LNCaP clone FGC (cell line): Measurements from ENCODE around the gene VEGFB.

ENCODE experiments used
- DNase-seq: peaks from one replicate; pipeline ENCODE4 v3.0.0-alpha.2; 2011; ENCODE audit warnings: low read depth
- H3K4me3 ChIP-seq: 2 replicates; pipeline ENCODE4 v1.5.1; 2011; ENCODE audit warnings: mild to moderate bottlenecking, low read depth, low read length, control low read depth
- TF ChIP-seq, protein P1 (sequence below): IDR thresholded peaks from 2 replicates; pipeline ENCODE4 v1.5.1; 2012; ENCODE audit warnings: mild to moderate bottlenecking; ENCODE audit not compliant: control insufficient read depth, insufficient read depth; ENCODE audit errors: extremely low read depth

VEGFB gene

DNA sequence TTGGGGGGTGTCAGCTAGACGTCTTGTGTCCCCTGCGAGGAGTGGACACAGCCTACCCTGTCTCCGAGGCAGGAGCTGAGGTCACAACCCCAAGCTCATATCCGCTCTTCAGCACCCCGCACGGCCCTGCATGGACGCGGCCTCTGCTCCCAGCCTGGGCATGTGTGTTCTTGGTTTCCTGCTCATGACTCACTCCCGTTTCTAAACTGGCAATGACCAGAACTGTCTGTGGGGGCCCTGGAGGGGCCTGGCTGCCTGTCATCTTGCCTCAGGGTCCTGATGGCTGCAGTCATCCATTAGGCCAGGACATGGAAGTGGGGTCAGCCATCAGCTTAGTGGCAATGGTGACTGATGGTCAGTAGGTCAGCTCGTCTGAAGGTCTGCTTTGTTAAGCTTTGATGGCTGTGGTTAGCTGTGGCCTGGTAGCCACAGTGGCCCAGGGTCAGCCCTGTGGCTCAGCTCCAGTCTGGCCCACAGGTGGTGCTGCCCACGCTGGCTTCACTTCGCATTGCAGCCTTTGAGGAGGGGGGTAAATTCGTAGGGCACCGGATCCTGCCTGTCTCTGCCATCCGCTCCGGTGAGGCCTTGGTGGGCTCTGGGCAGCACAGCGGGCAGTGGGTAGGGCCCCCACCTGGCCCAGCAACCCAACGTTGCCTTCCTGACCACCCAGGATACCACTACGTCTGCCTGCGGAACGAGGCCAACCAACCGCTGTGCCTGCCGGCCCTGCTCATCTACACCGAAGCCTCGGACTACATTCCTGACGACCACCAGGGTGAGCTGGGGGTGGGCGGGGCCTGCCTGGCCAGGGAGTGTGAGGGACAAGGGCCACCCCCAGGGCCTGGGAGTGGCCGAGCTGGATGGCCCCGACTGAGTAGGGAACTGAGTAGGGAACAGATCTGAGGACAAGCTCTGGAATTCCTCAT lies 28.9 kb downstream of the VEGFB start:
- TF ChIP-seq, protein P1, sequence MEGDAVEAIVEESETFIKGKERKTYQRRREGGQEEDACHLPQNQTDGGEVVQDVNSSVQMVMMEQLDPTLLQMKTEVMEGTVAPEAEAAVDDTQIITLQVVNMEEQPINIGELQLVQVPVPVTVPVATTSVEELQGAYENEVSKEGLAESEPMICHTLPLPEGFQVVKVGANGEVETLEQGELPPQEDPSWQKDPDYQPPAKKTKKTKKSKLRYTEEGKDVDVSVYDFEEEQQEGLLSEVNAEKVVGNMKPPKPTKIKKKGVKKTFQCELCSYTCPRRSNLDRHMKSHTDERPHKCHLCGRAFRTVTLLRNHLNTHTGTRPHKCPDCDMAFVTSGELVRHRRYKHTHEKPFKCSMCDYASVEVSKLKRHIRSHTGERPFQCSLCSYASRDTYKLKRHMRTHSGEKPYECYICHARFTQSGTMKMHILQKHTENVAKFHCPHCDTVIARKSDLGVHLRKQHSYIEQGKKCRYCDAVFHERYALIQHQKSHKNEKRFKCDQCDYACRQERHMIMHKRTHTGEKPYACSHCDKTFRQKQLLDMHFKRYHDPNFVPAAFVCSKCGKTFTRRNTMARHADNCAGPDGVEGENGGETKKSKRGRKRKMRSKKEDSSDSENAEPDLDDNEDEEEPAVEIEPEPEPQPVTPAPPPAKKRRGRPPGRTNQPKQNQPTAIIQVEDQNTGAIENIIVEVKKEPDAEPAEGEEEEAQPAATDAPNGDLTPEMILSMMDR = no peak
- no peak overlapping the region for H3K4me3 ChIP-seq
- DNase-seq = no peak

DNA sequence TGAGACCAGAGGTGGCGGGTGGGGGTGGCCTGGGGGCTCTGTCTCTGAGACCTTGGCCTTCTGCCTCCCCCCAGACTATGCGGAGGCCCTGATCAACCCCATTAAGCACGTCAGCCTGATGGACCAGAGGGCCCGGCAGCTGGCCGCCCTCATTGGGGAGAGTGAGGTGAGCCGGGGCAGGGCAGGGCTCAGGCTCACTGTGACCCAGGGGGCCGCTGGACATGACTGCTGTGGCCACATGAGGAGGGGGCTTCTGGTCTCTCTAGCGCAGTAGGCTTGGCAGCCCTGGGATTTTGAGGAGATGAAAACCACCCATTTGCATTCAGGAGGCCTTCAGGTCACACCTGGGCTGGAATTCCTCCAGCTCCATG lies 29.5 kb downstream of the VEGFB start:
- H3K4me3 ChIP-seq = no peak overlapping the region
- no peak for DNase-seq
- TF ChIP-seq, protein P1 = no peak

DNA sequence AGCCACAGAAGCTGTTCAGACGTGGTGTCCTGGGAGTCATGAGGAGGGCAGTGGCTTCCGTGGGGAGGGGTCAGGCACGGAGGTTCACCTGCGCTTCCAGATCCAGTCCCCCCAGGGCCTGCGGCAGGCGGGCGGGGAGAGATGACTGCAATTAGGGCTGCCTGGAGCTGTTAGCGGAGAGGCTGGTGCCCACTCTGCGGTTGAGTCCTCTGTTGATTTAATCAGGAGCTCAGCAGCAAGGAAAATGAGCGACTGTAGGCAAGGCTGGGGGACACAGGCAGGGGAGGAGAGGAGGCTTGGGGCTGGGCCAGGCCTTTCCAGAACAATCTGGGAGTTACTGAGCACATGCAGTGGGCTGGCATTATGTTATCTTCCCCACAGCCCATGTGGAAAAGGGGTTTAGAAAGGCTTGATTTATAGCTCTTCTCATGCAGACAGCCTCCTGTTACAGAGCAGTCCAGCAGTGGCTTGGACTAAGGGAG lies 30.0 kb downstream of the VEGFB start:
- no peak for DNase-seq
- no peak overlapping the region for H3K4me3 ChIP-seq
- TF ChIP-seq, protein P1 = no peak

DNA sequence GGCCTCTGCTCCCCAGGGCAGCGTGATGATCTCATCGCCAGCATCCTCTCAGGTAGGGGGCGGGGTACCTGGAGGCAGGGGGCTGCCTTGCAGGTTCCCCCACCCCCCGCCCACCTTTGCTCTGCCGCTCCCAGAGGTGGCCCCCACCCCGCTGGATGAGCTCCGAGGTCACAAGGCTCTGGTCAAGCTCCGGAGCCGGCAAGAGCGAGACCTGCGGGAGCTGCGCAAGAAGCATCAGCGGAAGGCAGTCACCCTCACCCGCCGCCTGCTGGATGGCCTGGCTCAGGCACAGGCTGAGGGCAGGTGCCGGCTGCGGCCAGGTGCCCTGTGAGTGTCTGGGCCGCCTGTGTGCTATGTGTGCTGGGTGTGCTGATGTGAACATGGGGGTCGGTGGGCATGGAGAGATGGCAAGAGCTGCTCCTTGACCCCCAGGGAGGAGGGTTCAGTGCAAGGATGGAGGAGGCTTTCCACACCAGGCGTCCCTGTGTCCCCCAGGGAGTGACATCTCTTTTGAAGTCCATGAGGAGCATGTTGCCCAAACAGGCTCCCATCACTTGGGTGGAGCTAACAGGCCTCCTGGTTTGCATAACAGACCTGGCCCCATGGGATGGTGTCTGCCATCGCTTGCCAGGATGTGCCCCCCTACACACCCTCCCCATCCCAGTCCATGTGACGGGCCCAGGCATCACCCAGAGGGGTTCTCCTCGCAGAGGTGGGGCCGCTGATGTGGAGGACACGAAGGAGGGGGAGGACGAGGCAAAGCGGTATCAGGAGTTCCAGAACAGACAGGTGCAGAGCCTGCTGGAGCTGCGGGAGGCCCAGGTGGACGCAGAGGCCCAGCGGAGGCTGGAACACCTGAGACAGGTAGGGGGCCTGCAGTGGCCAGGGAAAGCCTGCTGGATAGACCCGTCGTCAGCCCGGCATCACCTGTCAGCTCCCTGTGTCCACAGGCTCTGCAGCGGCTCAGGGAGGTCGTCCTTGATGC lies 31.1 kb downstream of the VEGFB start:
- TF ChIP-seq, protein P1 = no peak
- DNase-seq = no peak
- H3K4me3 ChIP-seq = no peak overlapping the region

DNA sequence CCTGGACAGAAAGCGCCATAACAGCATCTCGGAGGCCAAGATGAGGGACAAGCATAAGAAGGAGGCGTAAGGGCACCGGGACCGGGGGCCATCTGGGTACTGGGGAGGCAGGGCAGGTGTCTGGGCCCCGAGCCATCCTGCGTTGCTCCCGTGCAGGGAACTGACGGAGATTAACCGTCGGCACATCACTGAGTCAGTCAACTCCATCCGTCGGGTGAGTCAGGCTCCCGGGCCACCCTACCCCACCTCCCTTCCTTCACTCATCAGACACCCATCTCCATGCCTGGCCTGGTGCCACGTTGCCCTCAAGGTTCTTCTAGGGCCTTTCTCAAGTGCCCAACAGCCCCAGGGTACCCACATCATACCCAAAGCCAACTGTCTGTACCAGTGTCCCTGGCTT lies 32.0 kb downstream of the VEGFB start:
- H3K4me3 ChIP-seq = no peak overlapping the region
- TF ChIP-seq, protein P1 = no peak
- no peak for DNase-seq

DNA sequence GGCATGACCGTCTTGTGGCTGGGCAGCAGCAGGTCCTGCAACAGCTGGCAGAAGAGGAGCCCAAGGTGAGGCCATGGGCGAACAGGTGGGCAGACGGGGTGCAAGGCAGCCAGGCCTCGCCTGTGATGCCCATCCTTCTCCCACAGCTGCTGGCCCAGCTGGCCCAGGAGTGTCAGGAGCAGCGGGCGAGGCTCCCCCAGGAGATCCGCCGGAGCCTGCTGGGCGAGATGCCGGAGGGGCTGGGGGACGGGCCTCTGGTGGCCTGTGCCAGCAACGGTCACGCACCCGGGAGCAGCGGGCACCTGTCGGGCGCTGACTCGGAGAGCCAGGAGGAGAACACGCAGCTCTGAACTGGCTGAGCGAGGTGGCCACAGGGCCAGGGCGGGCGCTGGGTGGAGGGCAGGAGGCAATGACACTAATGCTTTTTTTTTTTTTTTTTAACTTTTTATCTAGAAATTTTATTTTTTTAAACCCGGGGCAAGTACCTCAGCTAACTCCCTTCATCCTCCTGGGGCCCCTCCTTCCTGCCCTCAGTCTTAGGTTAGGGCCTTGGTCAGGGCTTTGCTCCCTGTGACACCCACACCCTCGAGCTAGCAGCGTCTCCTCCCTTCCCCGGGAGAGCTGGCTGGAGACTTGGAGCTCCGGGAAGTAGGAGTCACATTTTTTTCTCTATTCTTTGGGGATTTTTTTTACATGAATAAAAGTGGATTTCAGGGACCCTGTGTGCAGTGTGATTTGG lies 33.0 kb downstream of the VEGFB start:
- DNase-seq = no peak
- no peak overlapping the region for H3K4me3 ChIP-seq
- TF ChIP-seq, protein P1 = no peak
